GM21717 (cell line): ENCODE results near the gene PIRT.
"Not testable (repeated sequence)": the region's sequence is repeated elsewhere in the genome, so short reads cannot be mapped to it uniquely, and the experiment has no call there.

Source experiments
- ATAC-seq: cut with Tn5 transposase; IDR thresholded peaks from one replicate; pipeline ENCODE4 v1.9.1; 2021; ENCODE audit warnings: mild to moderate bottlenecking, moderate library complexity; ENCODE audit not compliant: unreplicated experiment

The PIRT gene

DNA sequence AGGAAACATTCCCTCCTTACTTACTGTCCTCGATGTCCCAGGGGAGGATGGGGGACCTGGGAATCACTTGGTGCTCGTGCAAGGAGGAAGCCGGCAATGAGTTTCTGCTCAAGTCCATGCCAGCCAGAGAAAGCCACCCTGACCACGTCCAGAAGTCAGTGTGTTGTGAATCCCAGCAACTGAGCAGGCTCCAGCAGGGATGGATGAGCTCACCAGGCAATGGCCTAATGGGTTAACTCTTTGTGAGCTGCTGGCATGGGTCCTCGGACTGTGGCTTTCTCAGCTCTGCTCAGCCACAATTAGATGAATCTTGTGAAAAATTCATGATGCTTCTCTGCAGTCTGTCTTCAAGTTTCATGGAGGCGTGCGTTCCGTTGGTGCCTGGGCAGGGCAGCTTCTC lies at the start of gene PIRT:
PIRT (minus strand) TSS at position 167 of the 400 bp plus-strand sequence. CDS start 12,442 bp downstream, outside the sequence.
- no peak for ATAC-seq

DNA sequence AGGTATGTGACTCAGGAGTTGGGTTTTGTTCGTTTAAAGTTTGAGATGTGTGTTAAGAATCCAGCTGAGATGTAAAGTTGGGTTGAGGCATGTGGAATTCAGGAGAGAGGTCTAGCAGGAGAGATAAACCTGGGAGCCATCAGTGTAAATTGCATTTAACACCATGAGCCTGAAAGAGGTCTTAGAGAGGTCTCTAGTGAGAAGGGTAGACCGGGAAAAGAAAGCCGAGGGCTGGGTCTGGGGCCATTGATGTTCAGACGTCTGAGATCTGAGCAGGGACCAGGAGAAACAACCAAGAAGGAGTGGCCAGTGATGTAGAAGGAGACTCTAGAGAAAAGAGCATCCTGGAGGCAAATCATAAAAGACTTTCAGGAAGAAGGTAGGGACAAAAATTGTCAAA lies 44.1 kb upstream of the PIRT start:
- ATAC-seq, result no peak

DNA sequence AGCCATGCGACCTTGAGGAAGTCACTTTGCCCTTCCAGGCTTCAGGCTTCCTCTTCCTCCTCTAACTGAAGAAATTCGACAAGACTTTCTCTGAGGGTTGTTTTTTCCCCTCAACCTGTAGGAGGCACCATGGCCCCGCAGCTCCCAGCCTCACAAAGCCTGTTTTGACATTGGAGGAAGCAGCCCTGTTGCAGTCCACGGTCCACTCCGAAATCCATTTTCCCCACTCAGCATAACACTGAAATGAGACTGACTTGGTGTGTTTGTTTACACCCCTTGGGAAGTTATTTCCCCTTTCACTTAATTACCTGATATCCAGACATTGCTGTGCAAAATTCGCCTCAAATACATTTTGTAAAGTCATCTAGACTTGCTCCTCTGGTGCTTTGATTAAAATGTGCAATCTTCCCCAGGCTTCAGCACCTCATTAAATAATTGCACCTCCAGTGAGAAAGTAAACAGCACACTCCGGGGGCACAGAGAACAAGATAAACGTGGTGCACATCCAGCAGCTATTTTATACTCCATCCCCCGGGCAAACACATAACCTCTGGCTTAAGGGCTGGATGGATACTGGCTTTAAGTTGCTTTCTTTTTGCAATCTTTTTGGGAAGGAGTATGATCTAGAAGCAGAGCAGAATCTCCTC lies 41.4 kb upstream of the PIRT start:
- ATAC-seq, result no peak

DNA sequence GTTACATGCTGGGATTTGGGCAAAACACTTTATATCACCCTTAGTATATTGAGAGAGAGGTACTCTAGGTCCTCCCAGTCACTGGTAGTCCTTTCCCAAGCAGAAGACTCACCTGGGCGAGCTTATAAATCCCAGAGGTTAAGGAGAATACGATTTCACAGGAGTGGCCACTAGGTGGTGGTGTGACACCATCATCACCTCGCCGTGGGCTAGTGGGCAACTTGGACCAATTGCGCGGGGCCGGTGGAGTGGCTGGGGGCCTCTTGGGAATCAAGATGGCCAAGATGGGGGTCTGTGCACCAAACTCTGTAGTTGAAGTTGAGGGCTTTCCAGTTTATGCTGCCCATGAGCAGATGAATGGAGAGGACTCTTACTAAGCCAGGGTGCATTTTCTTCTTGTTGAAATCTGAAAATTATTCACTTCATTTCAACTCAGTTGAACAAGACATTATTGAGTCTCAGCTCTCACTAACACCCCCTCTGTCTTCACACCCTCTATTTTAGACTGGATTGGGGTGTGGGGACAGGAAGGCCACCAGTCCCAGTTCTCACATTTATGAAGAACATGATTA lies 38.2 kb upstream of the PIRT start:
- ATAC-seq, result no peak

DNA sequence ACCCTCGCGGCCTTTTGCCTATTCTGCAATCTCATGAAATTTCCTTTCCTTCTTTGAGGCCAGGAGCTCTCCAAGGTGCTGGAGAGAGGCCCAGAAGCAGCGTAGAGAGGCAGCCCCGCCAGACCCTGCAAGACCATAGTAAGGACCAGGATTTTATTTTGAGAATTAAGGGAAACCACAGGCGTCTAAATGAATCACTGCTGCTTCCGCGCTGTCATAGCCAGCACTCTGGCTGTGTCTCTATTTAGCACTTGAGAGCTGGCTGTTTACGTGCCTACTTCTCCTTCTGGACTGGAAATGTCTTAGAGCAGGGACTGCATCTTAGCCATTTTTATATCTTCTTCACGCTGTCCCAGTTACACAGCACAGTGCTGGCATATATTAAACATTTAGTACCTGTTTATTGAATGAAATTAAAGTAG lies 37.6 kb upstream of the PIRT start:
- ATAC-seq, result no peak

DNA sequence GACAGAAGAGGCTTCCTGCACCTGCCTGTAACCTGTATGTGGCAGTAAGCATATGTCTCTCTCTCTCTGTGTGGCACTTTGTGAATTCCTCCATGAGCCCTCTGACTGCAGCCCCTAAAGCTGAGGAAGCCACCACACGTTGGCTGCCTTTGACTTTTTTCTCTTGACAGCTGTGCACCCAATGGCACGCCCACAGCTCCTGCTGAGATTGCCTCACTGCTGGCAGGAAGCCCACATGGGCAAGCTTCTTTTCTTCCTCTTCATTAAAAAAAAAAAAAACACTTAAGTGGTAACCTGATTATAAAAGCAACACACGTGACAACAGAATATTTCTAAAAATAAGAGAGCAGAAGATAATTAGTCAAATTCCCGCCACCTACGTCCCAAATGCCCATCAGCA lies 34.0 kb upstream of the PIRT start:
- ATAC-seq, result no peak

DNA sequence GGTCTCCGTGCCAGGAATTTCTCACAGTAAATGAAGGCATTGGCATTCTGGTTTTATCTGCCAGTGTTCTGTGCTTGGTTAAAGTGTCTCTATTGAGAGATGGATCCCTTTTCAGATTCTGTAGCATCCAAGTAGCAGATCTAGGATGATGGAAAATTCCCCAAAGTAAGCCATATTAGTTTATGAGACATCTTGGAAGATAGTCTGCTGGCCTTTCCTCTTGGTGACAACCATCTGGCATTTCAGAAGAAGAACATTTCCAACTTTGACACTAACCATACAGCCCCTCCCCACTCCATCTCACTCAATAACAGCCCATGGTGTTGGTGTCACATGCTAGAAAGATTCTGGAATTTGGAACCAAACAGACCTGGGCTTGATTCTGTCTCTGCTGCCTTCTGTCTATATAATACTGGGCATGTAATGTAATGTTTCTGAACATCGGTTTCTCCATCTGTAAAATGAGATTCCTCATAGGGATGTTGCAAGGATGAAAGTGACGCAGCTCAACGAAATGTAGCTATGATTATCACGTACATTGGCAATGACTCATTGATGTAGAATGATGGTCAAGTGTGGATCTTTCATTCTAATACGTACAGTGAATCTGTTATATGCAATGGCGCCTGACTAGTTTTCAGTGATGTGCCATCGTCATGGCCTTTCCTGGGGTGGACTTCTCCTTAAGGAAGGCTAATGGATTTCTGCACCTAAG lies 32.6 kb upstream of the PIRT start:
- ATAC-seq, result no peak

DNA sequence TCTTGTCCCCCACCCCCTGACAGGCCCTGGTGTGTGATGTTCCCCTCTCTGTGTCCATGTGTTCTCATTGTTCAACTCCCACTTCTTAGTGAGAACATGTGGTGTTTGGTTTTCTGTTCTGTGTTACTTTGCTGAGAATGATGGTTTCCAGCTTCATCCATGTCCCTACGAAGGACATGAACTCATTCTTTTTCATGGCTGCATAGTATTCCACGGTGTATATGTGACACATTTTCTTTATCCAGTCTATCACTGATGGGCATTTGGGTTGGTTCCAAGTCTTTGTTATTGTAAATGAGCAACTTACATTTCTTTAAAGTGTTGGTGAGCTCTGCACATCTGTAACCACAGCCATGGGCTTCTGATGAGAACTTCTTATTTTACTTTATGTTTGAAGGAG lies 30.9 kb upstream of the PIRT start:
- not testable (repeated sequence) for ATAC-seq

DNA sequence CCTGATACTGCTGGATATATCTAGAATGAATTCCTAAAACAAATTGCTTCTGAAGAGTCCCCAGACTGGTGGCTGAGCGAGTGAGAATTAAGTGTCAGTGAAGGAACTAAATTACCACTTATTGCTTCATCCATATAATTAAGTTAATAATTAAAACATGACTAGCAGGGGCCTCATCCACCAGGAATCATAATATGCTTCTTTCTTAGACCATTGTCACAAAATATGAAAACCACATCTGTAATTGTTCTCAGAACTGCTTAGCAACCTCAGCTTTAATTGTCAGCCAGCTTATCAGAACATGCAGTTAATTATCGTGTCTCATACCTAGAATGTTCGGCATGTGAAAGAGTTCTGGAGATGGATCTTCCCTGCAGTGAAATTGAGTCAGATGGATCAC lies 21.2 kb upstream of the PIRT start:
- no peak for ATAC-seq

DNA sequence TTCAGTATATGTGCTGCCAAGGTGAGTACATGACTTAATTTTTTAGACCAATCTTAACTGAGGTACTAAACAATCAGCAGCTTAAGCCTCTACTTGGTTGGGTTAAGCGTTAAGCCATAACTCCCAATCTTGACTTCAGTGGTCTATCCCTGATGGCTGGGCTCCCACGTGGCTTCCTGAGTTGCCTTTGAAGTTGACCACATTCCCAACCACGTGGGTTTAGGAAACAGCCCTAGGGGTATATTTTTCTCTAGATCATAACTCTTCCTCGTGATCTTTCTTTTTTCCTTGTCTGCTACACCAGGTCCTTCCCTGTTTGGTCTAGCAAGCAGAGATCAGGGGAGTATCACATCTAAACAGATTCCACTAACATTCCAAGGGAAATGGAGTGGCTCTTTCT lies 20.1 kb upstream of the PIRT start:
- ATAC-seq, result no peak

DNA sequence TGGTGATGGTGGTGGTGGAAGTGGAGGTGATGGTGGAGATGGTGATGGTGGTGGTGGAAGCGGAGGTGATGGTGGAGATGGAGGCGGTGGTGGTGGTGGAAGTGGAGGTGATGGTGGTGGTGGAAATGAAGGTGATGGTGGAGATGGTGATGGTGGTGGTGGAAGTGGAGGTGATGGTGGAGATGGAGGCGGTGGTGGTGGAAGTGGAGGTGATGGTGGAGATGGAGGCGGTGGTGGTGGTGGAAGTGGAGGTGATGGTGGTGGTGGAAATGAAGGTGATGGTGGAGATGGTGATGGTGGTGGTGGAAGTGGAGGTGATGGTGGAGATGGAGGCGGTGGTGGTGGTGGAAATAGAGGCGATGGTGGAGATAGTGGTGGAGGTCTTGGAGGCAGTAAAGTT lies 8.7 kb upstream of the PIRT start:
- ATAC-seq, result not testable (repeated sequence)

DNA sequence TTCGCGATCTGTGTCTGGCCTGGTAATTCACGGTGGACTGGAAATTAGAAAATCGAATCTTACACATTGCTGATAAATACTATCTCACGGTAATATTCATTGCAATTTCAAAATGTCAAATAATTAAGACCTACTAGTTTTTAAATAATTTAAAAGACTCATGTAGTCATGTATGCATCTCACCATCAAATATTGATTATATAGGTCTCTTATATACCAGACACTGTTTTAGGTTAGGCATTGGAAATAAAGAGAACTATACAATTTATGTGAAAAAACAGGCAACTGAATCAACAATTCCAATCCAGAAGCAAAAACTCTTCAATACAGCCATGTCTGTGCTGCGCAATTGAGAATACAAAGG lies 7.5 kb upstream of the PIRT start:
- ATAC-seq, result no peak

DNA sequence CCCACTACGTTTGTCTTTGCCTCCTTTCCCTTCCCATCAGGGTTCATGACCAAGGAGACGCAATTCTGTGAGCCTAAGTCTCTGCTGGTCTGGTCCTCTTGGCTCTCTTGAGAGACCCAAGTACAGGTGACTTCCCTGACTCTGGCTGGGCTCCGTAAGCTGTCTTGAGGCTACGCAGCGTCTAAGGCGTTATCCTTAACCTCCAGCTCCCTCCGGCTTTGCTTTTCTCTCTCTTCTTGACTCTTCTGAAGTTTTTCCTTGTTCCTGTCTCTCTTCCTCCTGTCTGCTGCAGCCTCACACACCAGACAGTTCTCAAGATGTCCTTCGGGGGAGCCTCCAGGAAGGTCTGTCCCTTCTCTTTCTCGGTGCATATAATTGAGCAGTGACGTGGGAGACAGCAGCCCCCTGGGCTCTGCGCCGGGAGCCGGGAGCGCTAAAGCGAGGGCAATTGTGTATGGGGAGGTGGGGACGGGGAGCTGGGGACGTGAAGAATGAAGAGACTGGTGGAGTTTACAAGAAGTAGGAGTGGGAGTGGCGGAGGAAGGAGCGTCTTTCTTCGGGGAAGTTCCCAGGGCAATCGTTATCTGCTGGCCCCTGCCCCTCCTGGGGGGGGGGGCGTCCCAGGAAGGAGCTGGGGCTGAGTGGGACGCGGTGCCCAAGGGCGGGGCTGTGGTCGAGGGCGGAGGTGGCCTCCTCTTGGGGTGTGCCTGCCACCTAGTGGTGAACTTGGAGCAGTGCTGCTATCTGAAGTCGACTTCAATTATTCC lies 6.9 kb upstream of the PIRT start:
- peak; percentile 90 for ATAC-seq

DNA sequence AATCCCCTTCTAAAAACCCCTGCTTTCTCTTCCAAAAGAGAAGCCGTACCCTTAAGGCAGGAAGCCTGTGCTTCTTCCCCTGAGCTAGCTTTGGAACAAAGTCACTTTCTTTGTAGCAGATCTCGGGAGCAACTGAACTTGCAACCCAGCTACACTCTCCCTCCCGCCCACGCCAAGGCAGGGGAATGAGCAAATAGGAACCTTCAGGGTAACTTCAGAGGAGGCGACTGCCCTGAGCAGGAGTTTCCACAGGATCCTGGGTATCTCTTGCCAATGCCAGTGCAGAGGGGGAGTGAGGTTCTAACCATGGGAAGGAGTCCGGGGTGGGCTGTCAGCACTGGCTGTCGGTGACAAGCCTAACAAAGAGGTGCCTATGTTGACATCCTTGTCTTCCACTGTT lies 5.9 kb upstream of the PIRT start:
- ATAC-seq, result no peak

DNA sequence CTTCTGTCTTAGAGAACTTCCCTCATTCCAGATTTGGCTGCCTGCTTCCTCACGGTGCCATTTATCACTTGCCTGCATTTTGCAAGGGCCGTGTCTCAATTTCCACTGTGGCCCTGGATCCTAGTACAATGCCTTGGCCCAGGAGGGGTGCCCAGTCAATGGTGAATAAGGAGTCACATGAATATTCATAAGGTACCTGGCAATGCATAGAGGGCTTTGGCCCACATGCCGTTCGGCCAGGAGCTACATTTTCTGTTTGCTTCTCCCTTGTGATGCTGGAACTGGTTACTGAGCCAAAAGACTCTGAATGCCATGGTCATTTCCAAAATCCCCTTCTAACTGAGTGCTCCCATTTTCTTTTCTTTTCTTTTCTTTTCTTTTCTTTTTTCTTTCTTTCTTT lies 4.8 kb upstream of the PIRT start:
- no peak for ATAC-seq

DNA sequence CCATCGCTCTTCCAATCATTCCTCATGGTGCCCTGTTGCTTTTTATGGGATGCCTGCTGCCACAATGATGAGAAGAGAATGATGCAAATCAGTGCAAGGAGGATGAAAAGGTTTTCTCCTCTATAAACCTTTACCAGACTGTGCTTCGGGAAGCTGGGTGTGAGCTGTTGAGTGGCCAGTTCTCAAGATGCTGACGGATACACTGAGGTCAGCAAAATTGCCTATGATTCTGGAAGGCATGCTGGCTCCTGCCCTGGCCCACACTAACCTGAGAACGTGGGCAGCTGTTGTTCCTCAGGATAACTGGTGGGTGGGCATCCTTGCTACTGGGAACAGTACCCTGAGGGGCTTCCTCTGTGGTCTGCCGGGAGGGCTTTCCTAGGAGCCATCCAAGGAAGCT lies 795 bp upstream of the PIRT start:
- no peak for ATAC-seq

DNA sequence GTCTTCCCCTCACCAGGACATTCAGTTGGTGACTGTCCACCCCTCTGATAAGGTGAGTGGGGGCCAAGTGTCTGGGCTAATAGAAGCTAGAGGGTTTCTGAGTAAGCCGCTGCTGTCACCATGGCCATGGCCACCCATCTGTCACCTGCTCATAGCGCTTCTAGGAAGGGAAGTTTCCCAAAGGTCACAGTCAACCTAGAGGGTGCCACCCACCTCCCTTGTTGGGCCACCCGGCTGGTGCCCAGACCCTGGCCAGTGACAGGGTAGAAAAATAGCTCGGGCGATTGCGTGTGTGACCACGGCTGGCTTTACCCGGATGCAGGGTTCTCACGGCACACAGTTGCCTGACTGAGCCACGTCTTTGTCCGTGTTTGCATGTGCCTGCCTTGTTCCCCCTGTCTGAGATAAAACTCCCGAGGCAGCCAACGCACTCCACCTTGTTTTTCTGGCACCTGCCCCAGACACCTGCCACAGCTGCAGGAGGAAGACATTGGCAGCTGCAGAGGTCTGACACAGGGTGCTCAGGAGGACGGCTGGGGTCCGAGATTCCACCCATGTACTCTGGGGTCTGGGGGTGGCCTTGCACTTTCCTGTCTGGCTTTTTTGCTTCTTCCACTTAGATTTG lies 809 bp downstream of the PIRT start:
- no peak for ATAC-seq

DNA sequence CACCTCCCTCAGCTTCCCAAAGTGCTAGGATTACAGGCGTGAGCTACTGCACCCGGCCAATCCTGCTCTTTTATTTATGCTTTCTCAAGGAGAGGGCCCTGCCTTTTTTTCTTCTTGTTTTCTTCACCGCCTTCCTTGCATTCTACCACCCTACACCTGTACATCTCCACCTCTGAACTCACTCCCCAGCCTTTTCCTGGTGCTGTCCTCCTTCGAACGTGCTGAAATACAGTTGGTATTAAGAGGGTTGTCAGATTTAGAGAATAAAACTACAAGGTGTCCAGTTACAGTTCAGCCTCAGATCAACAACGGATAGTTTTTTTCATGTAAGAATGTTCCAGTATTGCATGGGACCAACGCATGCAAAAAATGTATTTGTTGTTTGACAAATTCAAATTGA lies 1.7 kb downstream of the PIRT start:
- ATAC-seq, result no peak

DNA sequence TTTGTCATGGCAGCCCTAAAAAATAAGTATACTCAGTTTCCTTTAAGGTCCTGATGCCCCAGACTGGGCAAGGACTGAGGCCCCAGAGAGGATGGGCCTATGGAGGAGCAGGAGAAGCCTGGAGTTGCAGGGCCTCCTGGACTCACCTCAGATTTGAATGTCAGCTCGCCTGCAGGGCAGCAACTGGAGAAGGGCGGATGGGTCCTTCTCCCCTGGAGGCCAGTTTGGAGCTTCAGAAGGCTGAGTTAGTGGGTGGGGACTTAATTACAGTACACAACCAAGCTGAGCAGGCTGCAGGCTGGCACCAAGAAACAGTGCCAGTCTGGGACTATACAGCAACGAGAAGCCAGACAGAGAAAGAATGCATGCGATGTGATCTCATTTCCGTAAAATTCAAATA lies 6.2 kb downstream of the PIRT start:
- ATAC-seq, result no peak

DNA sequence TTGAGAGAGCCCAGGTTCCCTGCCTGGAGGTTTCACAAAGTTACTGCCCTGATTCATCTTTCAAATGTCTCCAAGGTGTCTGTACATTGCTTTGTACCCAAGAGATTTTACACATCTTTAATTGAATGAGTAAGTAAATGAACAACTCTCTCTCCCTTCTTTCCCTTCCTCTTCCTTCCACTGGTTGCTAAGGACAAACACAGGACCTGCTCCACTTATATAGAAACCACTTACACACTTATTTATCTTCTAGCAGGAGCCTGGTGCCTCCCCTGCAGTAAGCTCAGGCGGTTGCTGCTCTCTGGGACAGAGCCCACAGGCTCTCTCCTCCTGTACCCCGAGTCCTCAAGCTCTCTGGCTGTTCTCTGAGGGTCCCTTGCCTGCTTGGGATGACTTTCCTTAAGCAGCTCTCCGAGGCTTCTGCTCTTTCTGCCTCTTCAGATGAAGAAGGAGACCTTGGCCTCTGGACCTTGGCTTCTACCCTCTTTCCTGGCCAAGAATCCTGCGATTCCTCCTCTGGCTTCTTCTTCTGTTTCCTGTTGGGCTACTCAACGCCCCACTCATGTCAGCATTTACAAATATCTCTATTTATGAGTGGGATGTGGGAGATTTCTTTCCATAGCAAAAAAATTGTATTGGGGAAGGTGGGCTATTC lies 9.9 kb downstream of the PIRT start:
- ATAC-seq, result no peak

DNA sequence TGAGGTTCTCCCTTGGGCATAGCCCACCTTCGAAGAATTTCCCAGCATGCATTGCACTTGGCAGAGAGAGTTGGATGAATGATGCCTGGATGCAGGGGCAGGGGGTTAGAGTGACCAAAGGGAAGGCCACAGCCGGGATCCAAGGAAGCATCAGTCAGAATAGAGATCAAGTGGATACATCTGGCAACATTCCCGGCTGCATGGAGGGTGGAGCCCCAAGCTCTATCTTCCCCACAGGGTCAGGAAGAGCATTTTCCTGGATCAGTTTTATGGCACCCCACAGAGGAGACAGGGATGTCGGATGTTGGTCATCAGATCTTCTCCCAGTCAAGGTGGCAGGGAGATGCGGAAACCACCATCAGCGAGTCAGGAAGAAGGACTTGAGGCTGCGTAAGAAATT lies 13.0 kb downstream of the PIRT start:
- no peak for ATAC-seq
